PFSK-1 (cell line): ENCODE measurements around the gene NFKBIL1.

Experiments used
- FOXP2 ChIP-seq: optimal IDR thresholded peaks from 2 replicates; pipeline ENCODE3; 2011; ENCODE audit warnings: borderline replicate concordance, control low read depth, inconsistent platforms; ENCODE audit not compliant: insufficient read depth; ENCODE audit errors: extremely low read length, extremely low read depth
- POLR2AphosphoS5 ChIP-seq: IDR thresholded peaks from 2 replicates; pipeline ENCODE4 v1.6.1; 2012; ENCODE audit warnings: low read depth, mild to moderate bottlenecking, control low read depth, low read length, moderate library complexity
- REST ChIP-seq, 2 experiments: IDR thresholded peaks; 2 replicates each; pipeline versions ENCODE4 v1.6.1 to v1.8.0; 2011 to 2012; ENCODE audit warnings: low read depth in 2 of 2, low read length in 2 of 2, control low read depth in 1 of 2, inconsistent platforms in 1 of 2, mild to moderate bottlenecking in 1 of 2, moderate library complexity in 1 of 2; ENCODE audit not compliant: insufficient read depth in 1 of 2
- SIN3A ChIP-seq: IDR thresholded peaks from 2 replicates; pipeline ENCODE4 v1.6.1; 2012; ENCODE audit warnings: mild to moderate bottlenecking, low read length, moderate library complexity, borderline replicate concordance; ENCODE audit not compliant: insufficient read depth
- TAF1 ChIP-seq: IDR thresholded peaks from 2 replicates; pipeline ENCODE4 v1.6.1; 2012; ENCODE audit warnings: low read length, control low read depth, borderline replicate concordance; ENCODE audit not compliant: insufficient read depth

Gene NFKBIL1

GRCh38 chr6:31569861-31570536 lies 22.6 kb downstream of the NFKBIL1 start:
- TF ChIP-seq POLR2AphosphoS5: no peak
- no peak for TF ChIP-seq SIN3A
- no peak for TF ChIP-seq REST (IDR thresholded peaks at IDR 0.05; ENCODE audit: insufficient read depth in 1 of 2, low read depth in 2 of 2, low read length in 2 of 2)
- TF ChIP-seq TAF1: no peak
- no peak for TF ChIP-seq FOXP2

- TF ChIP-seq POLR2AphosphoS5: no peak
- TF ChIP-seq SIN3A: no peak
- TF ChIP-seq TAF1: no peak
- TF ChIP-seq FOXP2: no peak
- TF ChIP-seq REST (IDR thresholded peaks at IDR 0.05; ENCODE audit: insufficient read depth in 1 of 2, low read depth in 2 of 2, low read length in 2 of 2): no peak
Observed at GRCh38 chr6:31572041-31572911, 24.9 kb downstream of the NFKBIL1 start, which contains the start of gene LTA. LTA (plus strand) TSS chr6:31572289; CDS start chr6:31572743, 454 bp downstream.

GRCh38 chr6:31573239-31574105 lies 26.1 kb downstream of the NFKBIL1 start:
- no peak for TF ChIP-seq REST (IDR thresholded peaks at IDR 0.05; ENCODE audit: insufficient read depth in 1 of 2, low read depth in 2 of 2, low read length in 2 of 2)
- no peak for TF ChIP-seq FOXP2
- TF ChIP-seq POLR2AphosphoS5: no peak
- no peak for TF ChIP-seq TAF1
- no peak for TF ChIP-seq SIN3A

- TF ChIP-seq TAF1: no peak
- no peak for TF ChIP-seq REST (IDR thresholded peaks at IDR 0.05; ENCODE audit: insufficient read depth in 1 of 2, low read depth in 2 of 2, low read length in 2 of 2)
Observed at GRCh38 chr6:31574106-31575061, 27.0 kb downstream of the NFKBIL1 start.
